HCT116 (cell line): ENCODE data around the gene CFAP46. TPM values are rescaled to one million over a fixed set of nuclear protein-coding genes. Genes with fewer than 3 reads are reported as not detected.
"Not testable (repeated sequence)": the region's sequence is repeated elsewhere in the genome, so short reads cannot be mapped to it uniquely, and the experiment has no call there.

Experiments used
- ATAC-seq: fragments of 200-7000 bp; cut with Tn5 transposase; 2 replicates; pipeline ENCODE4 v1.9.1; 2020; ENCODE audit warnings: mild to moderate bottlenecking, moderate library complexity
- BruUV-seq: library from RNA; stranded (reverse); fragments of 400-500 nt; replicated peaks from 2 replicates; lab custom pipeline; 2021; lab: Mats Ljungman, UMichigan
- CTCF ChIA-PET: fragments of 300-600 bp; sonication (Branson Sonifier 250); formaldehyde crosslinking; loops from one replicate; lab custom pipeline; 2021; ENCODE audit warnings: antibody characterized with exemption; lab: Charles Lee
- POLR2A ChIA-PET: fragments of 300-600, 350-600 bp; sonication (Branson Sonifier 250); formaldehyde crosslinking; loops from one replicate; lab custom pipeline; 2021; ENCODE audit warnings: antibody characterized with exemption; lab: Charles Lee
- RAD21 ChIA-PET, 2 experiments: fragments of 300-600 bp; sonication (Branson Sonifier 250); formaldehyde crosslinking; loops; one replicate each; lab custom pipeline; 2023; ENCODE audit warnings: low total read pairs in 2 of 2; ENCODE audit not compliant: uncharacterized antibody in 2 of 2, unreplicated experiment in 2 of 2, low non-redundant PET in 1 of 2; lab: Charles Lee
- DNase-seq: peaks from one replicate; pipeline ENCODE4 v3.0.0-alpha.2; 2010; ENCODE audit warnings: low read depth, low spot score
- H2AFZ ChIP-seq: fragments of 200-600 bp; shearing (Covaris generic), sonication (generic); 2 replicates; pipeline ENCODE4 v1.6.1; 2017; ENCODE audit warnings: low read depth, mixed run types, mixed read lengths, antibody characterized with exemption, low read length; ENCODE audit not compliant: poor library complexity, severe bottlenecking
- H3K27ac ChIP-seq: 2 replicates; pipeline ENCODE4 v1.5.1; 2012; ENCODE audit warnings: low read depth, low read length
- H3K27me3 ChIP-seq: fragments of 200-600 bp; sonication (generic); 2 replicates; pipeline ENCODE4 v1.6.1; 2016; ENCODE audit warnings: mixed run types, low read length, mixed read lengths; ENCODE audit not compliant: insufficient read depth
- H3K36me3 ChIP-seq, 2 experiments: fragments of 200-500 bp in 1 of 2; fragments of 200-600 bp in 1 of 2; sonication (Bioruptor generic) in 1 of 2; sonication (generic) in 1 of 2; 2 replicates each; pipeline versions ENCODE4 v1.5.1 to v1.6.1; 2014 to 2016; ENCODE audit warnings: low read length in 2 of 2, inconsistent platforms in 1 of 2, mixed read lengths in 1 of 2, mixed run types in 1 of 2; ENCODE audit not compliant: insufficient read depth in 2 of 2, control insufficient read depth in 1 of 2
- H3K4me1 ChIP-seq, 2 experiments: fragments of 200-600 bp in 1 of 2; sonication (generic) in 1 of 2; 2 replicates each; pipeline versions ENCODE4 v1.5.1 to v1.6.1; 2012 to 2017; ENCODE audit warnings: low read length in 2 of 2, inconsistent platforms in 1 of 2, mild to moderate bottlenecking in 1 of 2, mixed read lengths in 1 of 2, mixed run types in 1 of 2, moderate library complexity in 1 of 2; ENCODE audit not compliant: insufficient read depth in 2 of 2, control insufficient read depth in 1 of 2
- H3K4me2 ChIP-seq: fragments of 200-600 bp; sonication (generic); 2 replicates; pipeline ENCODE4 v1.6.1; 2017; ENCODE audit warnings: mixed run types, low read length, mixed read lengths
- H3K4me3 ChIP-seq, 2 experiments: fragments of 200-600 bp in 1 of 2; sonication (generic) in 1 of 2; replicated peaks in 1 of 2; 2 replicates each; pipeline ENCODE4 v1.5.1; 2011 to 2016; ENCODE audit warnings: low read length in 2 of 2, control low read depth in 1 of 2, low read depth in 1 of 2, mild to moderate bottlenecking in 1 of 2, mixed read lengths in 1 of 2, mixed run types in 1 of 2
- H3K79me2 ChIP-seq: fragments of 200-600 bp; sonication (generic); 2 replicates; pipeline ENCODE4 v1.6.1; 2017; ENCODE audit warnings: mild to moderate bottlenecking, mixed run types, low read length, moderate library complexity, mixed read lengths; ENCODE audit not compliant: insufficient read depth
- H3K9ac ChIP-seq: fragments of 200-600 bp; sonication (generic); 2 replicates; pipeline ENCODE4 v1.6.1; 2016; ENCODE audit warnings: low read length, mixed read lengths
- H3K9me2 ChIP-seq: fragments of 200-600 bp; sonication (generic), shearing (Covaris generic); 2 replicates; pipeline ENCODE4 v1.6.1; 2017; ENCODE audit warnings: mixed run types, mild to moderate bottlenecking, moderate library complexity; ENCODE audit not compliant: insufficient read depth
- H3K9me3 ChIP-seq, 2 experiments: fragments of 200-500 bp in 1 of 2; fragments of 200-600 bp in 1 of 2; sonication (Bioruptor generic) in 1 of 2; sonication (generic) in 1 of 2; 2 replicates each; pipeline ENCODE4 v1.6.1; 2014 to 2017; ENCODE audit warnings: low read length in 2 of 2, mixed read lengths in 2 of 2, inconsistent platforms in 1 of 2, low read depth in 1 of 2, mild to moderate bottlenecking in 1 of 2, mixed run types in 1 of 2, moderate library complexity in 1 of 2; ENCODE audit not compliant: control insufficient read depth in 1 of 2, insufficient read depth in 1 of 2
- H4K20me1 ChIP-seq: fragments of 200-600 bp; sonication (generic), shearing (Covaris generic); 2 replicates; pipeline ENCODE4 v1.6.1; 2017; ENCODE audit warnings: mixed run types, mild to moderate bottlenecking, moderate library complexity; ENCODE audit not compliant: insufficient read depth
- EZH2 ChIP-seq: fragments of 200-600 bp; sonication (generic); IDR thresholded peaks from 2 replicates; pipeline ENCODE4 v1.6.1; 2017; ENCODE audit warnings: antibody characterized with exemption, mixed run types
- POLR2A ChIP-seq: IDR thresholded peaks from 2 replicates; pipeline ENCODE4 v1.7.0; 2011; ENCODE audit warnings: borderline replicate concordance; ENCODE audit not compliant: insufficient read depth, insufficient read length; ENCODE audit errors: extremely low read depth
- POLR2AphosphoS5 ChIP-seq: IDR thresholded peaks from 2 replicates; pipeline ENCODE4 v1.6.1; 2011; ENCODE audit warnings: mild to moderate bottlenecking, low read depth, low read length, moderate library complexity
- SP1 ChIP-seq: IDR thresholded peaks from 2 replicates; pipeline ENCODE4 v1.6.1; 2012; ENCODE audit warnings: low read depth
- ZNF274 ChIP-seq: fragments of 200-500 bp; sonication (Bioruptor generic); IDR thresholded peaks from 2 replicates; pipeline ENCODE4 v1.6.1; 2014; ENCODE audit warnings: mild to moderate bottlenecking, low read depth, low read length, inconsistent platforms
- intact Hi-C: fragments of 100-400 bp; cut with micrococcal nuclease; formaldehyde crosslinking; loops from 2 replicates; pipeline ENCODE4 v1.10.0; 2022
- total RNA-seq: library from RNA; stranded (reverse); gene quantifications from one replicate; pipeline ENCODE4 v1.2.1, GENCODE V29; 2021; ENCODE audit not compliant: unreplicated experiment
- TF ChIP-seq, protein P1 (sequence below): IDR thresholded peaks from 2 replicates; pipeline ENCODE4 v1.6.1; 2012

Gene CFAP46
- total RNA-seq, 1 experiment from 2014 or later: 1.4 TPM

- Histone ChIP-seq H3K79me2 (no peaks in the 10 kb centered on the region), H3K9me2 (no peaks in the 10 kb centered on the region), H2AFZ (no peak overlapping the region), H3K36me3 (no peaks in the 10 kb centered on the region), H3K27ac (no peak overlapping the region), H3K27me3 (peaks cover 18% of the 10 kb centered on the region), H3K4me1 (no peaks in the 10 kb centered on the region), H4K20me1 (no peaks in the 10 kb centered on the region), H3K9ac (no peak overlapping the region), H3K4me2 (no peak overlapping the region), H3K4me3 (no peak overlapping the region), H3K9me3 (no peaks in the 10 kb centered on the region)
- ChIA-PET POLR2A (no interaction called here), RAD21 (no interaction called here), CTCF (no interaction called here)
- BruUV-seq: no TSS peak
- no peak for TF ChIP-seq POLR2A
- TF ChIP-seq POLR2AphosphoS5: no peak
- no peak for TF ChIP-seq ZNF274
- TF ChIP-seq EZH2: no peak
- TF ChIP-seq, protein P1, sequence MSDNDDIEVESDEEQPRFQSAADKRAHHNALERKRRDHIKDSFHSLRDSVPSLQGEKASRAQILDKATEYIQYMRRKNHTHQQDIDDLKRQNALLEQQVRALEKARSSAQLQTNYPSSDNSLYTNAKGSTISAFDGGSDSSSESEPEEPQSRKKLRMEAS: no peak
- no peak for TF ChIP-seq SP1
- DNase-seq (no peak), ATAC-seq (no peak)
- intact Hi-C loops: no loop called here
Measured at GRCh38 chr10:132957131-132957530, 14.8 kb upstream of the CFAP46 start.

GRCh38 chr10:132956259-132956658 is 13.9 kb upstream of the CFAP46 start:
- DNase-seq, H3K9me3 ChIP-seq, BruUV-seq, POLR2A ChIA-PET, H3K79me2 ChIP-seq, RAD21 ChIA-PET, H3K27ac ChIP-seq, intact Hi-C loops, ATAC-seq, H3K4me1 ChIP-seq, CTCF ChIA-PET, H3K4me2 ChIP-seq, H3K9ac ChIP-seq, H3K9me2 ChIP-seq, H3K4me3 ChIP-seq, H3K36me3 ChIP-seq, H4K20me1 ChIP-seq, H2AFZ ChIP-seq: not testable (repeated sequence)
- H3K27me3 ChIP-seq: peaks cover 18% of the 10 kb centered on the region
